LNCAP (cell line): Measurements from ENCODE around the gene NINJ1.

Source experiments
- CTCF ChIP-seq: fragments of 450-650 bp; IDR thresholded peaks from 2 replicates; pipeline ENCODE4 v1.5.1; 2017; ENCODE audit warnings: mild to moderate bottlenecking

Gene NINJ1

GRCh38 chr9:93155716-93156474, 21.8 kb upstream of the NINJ1 start:
- no peak for TF ChIP-seq CTCF

GRCh38 chr9:93154293-93154903, 20.3 kb upstream of the NINJ1 start:
- peak; percentile 83 for TF ChIP-seq CTCF

GRCh38 chr9:93151097-93151784, 17.2 kb upstream of the NINJ1 start:
- TF ChIP-seq CTCF: no peak

GRCh38 chr9:93149361-93149760, 15.3 kb upstream of the NINJ1 start:
- TF ChIP-seq CTCF: no peak

- no peak for TF ChIP-seq CTCF
Observed at GRCh38 chr9:93148721-93149120, 14.7 kb upstream of the NINJ1 start.

GRCh38 chr9:93147632-93148031, 13.6 kb upstream of the NINJ1 start:
- TF ChIP-seq CTCF: no peak

- no peak for TF ChIP-seq CTCF
Observed at GRCh38 chr9:93143830-93144530, 9.9 kb upstream of the NINJ1 start.
